KMS-11 (cell line): Measurements from ENCODE around the gene CACNB2.

Experiments
- H2AFZ ChIP-seq: fragments of 200-600 bp; sonication (generic); 2 replicates; pipeline ENCODE4 v1.6.1; 2016; ENCODE audit warnings: antibody characterized with exemption, mixed run types, low read depth
- H3K27ac ChIP-seq: fragments of 200-600 bp; sonication (generic); 2 replicates; pipeline ENCODE4 v1.6.1; 2016; ENCODE audit warnings: mild to moderate bottlenecking, mixed run types
- H3K27me3 ChIP-seq: fragments of 200-600 bp; sonication (generic); 2 replicates; pipeline ENCODE4 v1.6.1; 2017; ENCODE audit warnings: mild to moderate bottlenecking, low read depth, mixed run types, moderate library complexity; ENCODE audit not compliant: insufficient read depth
- H3K36me3 ChIP-seq: fragments of 200-600 bp; sonication (generic); 2 replicates; pipeline ENCODE4 v1.6.1; 2017; ENCODE audit warnings: mild to moderate bottlenecking, mixed run types; ENCODE audit not compliant: insufficient read depth
- H3K4me1 ChIP-seq: fragments of 200-600 bp; sonication (generic); 2 replicates; pipeline ENCODE4 v1.6.1; 2016; ENCODE audit warnings: mild to moderate bottlenecking, low read depth, mixed run types; ENCODE audit not compliant: poor library complexity, severe bottlenecking
- H3K4me2 ChIP-seq: fragments of 200-600 bp; sonication (generic); 2 replicates; pipeline ENCODE4 v1.7.0; 2016; ENCODE audit warnings: mild to moderate bottlenecking, mixed run types
- H3K4me3 ChIP-seq: fragments of 200-600 bp; sonication (generic); IDR thresholded peaks from 2 replicates; pipeline ENCODE4 v1.6.1; 2017; ENCODE audit warnings: low read depth, low read length, mixed read lengths; ENCODE audit not compliant: insufficient read depth
- H3K79me2 ChIP-seq: fragments of 200-600 bp; sonication (generic); 2 replicates; pipeline ENCODE4 v1.6.1; 2016; ENCODE audit warnings: low read depth, mixed run types; ENCODE audit not compliant: insufficient read depth
- H3K9ac ChIP-seq: fragments of 200-600 bp; sonication (generic); 2 replicates; pipeline ENCODE4 v1.6.1; 2016; ENCODE audit warnings: mild to moderate bottlenecking, mixed run types
- H4K20me1 ChIP-seq: fragments of 200-600 bp; sonication (generic); 2 replicates; pipeline ENCODE4 v1.6.1; 2016; ENCODE audit warnings: mild to moderate bottlenecking, mixed run types; ENCODE audit not compliant: insufficient read depth
- CTCF ChIP-seq: fragments of 200-600 bp; sonication (generic); conservative IDR thresholded peaks from 2 replicates; pipeline ENCODE4 v1.6.1; 2017; ENCODE audit warnings: low read depth, mild to moderate bottlenecking, antibody characterized with exemption, low read length, moderate library complexity, mixed read lengths

The CACNB2 gene

GRCh38 chr10:18421726-18422293 lies 281.6 kb downstream of the CACNB2 start:
- Histone ChIP-seq H3K4me3 (no peak overlapping the region), H3K4me1 (no peaks in the 10 kb centered on the region), H3K4me2 (no peak overlapping the region), H3K36me3 (no peaks in the 10 kb centered on the region), H4K20me1 (no peaks in the 10 kb centered on the region), H3K27me3 (no peaks in the 10 kb centered on the region), H2AFZ (no peak overlapping the region), H3K79me2 (no peaks in the 10 kb centered on the region), H3K9ac (no peak overlapping the region), H3K27ac (no peak overlapping the region)
- no peak for TF ChIP-seq CTCF

DNA sequence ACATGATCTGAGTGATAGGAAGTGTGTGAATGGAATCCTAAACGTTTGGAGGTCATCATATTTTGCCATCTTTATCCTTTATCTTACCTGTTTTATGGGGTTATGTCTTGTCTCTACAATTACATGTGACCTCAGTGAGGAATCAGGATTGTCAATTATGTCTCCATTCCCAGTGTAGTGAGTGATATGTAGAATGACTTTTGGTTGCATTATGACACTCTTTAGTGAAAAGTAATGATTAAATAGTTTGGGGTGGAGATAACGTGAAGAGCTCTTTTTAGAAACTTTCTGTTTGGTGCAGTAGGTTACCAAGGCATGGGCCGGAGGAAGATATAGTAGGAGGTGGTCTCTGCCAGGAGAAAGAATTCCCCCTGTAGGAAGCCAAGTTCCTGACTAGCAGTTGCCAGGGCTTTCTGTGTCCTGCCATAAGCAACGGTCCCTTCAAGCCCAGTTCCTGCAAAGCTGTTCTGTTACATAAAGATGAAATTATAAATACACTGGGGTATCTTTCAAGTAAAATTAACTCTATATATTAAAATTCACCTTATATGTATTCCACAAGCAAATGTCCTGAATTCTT lies 282.9 kb downstream of the CACNB2 start:
- Histone ChIP-seq H3K4me2 (no peak overlapping the region), H3K27me3 (no peaks in the 10 kb centered on the region), H3K4me3 (no peak overlapping the region), H3K27ac (no peak overlapping the region), H3K4me1 (no peaks in the 10 kb centered on the region), H2AFZ (no peak overlapping the region), H3K79me2 (no peaks in the 10 kb centered on the region), H3K36me3 (no peaks in the 10 kb centered on the region), H3K9ac (no peak overlapping the region), H4K20me1 (no peaks in the 10 kb centered on the region)
- no peak for TF ChIP-seq CTCF

- no peaks in the 10 kb centered on the region for H4K20me1 ChIP-seq
- no peak overlapping the region for H3K4me3 ChIP-seq
- no peaks in the 10 kb centered on the region for H3K79me2 ChIP-seq
- no peak overlapping the region for H3K27ac ChIP-seq
- no peak overlapping the region for H3K9ac ChIP-seq
- TF ChIP-seq CTCF, result no peak
- no peaks in the 10 kb centered on the region for H3K36me3 ChIP-seq
- no peak overlapping the region for H3K4me2 ChIP-seq
- H3K27me3 ChIP-seq, result no peaks in the 10 kb centered on the region
- no peak overlapping the region for H2AFZ ChIP-seq
- no peaks in the 10 kb centered on the region for H3K4me1 ChIP-seq
These were observed 284.0 kb downstream of the CACNB2 start for GRCh38 chr10:18424200-18424599.

- Histone ChIP-seq H3K4me3 (no peak overlapping the region), H3K27me3 (no peaks in the 10 kb centered on the region), H3K27ac (no peak overlapping the region), H4K20me1 (no peaks in the 10 kb centered on the region), H3K4me1 (no peaks in the 10 kb centered on the region), H3K79me2 (no peaks in the 10 kb centered on the region), H3K4me2 (no peak overlapping the region), H3K36me3 (no peaks in the 10 kb centered on the region), H2AFZ (no peak overlapping the region), H3K9ac (no peak overlapping the region)
- TF ChIP-seq CTCF, result no peak
These were observed 289.1 kb downstream of the CACNB2 start for GRCh38 chr10:18429335-18429734.
